Measurements from ENCODE around the gene KRTAP5-3.

DNA sequence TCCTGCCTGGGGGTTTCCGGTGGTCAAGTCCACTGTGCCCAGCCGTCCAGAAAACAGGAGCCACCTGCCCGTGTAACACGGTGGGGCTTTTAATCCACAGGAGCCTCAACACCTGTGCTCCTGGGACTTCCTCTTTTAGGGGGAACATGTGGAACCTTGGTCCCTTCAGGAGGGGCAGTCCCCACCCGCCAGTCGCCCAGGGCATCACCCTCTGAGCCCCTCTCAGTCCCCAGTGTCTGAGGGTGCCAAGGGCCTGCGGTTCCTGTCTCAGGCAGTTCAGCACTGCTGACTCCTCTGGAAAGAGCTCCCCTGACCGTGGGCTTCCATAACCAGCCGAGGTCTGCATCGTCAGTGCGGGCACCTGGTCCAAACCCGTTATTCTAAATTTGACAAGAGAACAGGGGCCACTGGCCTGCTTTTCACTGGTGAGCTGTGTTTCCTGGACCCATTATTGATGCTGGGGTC is 37.1 kb upstream of the KRTAP5-3 start:
- TF ChIP-seq ZNF586 (CRISPR knock-in tag; conservative IDR thresholded peaks at IDR 0.05) (no peak), ZC3H11A (IDR thresholded peaks at IDR 0.05; ENCODE audit: low read depth, low read length) (no peak), MYC (IDR thresholded peaks at IDR 0.05; ENCODE audit: low read depth, low read length) (no peak), MYC (CRISPR knock-in tag; IDR thresholded peaks at IDR 0.05; ENCODE audit: borderline replicate concordance, low read depth) (no peak), ZNF12 (CRISPR knock-in tag; IDR thresholded peaks at IDR 0.05) (no peak), E2F3 (CRISPR knock-in tag; IDR thresholded peaks at IDR 0.05) (no peak), POLR2AphosphoS2 (IDR thresholded peaks at IDR 0.05; ENCODE audit: low read length) (no peak), POLR2A (conservative IDR thresholded peaks at IDR 0.05) (no peak), PTRF (tag; IDR thresholded peaks at IDR 0.05) (no peak), RCOR1 (IDR thresholded peaks at IDR 0.05; ENCODE audit: borderline replicate concordance in 1 of 2, low read depth in 2 of 2, low read length in 2 of 2) (no peak), POLR3A (IDR thresholded peaks at IDR 0.05; ENCODE audit: borderline replicate concordance, extremely low read depth, insufficient read depth, insufficient read length) (no peak), TEAD4 (IDR thresholded peaks at IDR 0.05; ENCODE audit: low read length) (no peak), TEAD4 (CRISPR knock-in tag; IDR thresholded peaks at IDR 0.05; ENCODE audit: borderline replicate concordance) (no peak)
- TF ChIP-seq, protein P1, sequence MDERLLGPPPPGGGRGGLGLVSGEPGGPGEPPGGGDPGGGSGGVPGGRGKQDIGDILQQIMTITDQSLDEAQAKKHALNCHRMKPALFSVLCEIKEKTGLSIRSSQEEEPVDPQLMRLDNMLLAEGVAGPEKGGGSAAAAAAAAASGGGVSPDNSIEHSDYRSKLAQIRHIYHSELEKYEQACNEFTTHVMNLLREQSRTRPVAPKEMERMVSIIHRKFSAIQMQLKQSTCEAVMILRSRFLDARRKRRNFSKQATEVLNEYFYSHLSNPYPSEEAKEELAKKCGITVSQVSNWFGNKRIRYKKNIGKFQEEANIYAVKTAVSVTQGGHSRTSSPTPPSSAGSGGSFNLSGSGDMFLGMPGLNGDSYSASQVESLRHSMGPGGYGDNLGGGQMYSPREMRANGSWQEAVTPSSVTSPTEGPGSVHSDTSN (CRISPR knock-in tag; IDR thresholded peaks at IDR 0.05; ENCODE audit: low read depth) = no peak
- TF ChIP-seq, protein P1 (tag; conservative IDR thresholded peaks at IDR 0.05; ENCODE audit: low read depth) = no peak
- TF ChIP-seq, protein P2, sequence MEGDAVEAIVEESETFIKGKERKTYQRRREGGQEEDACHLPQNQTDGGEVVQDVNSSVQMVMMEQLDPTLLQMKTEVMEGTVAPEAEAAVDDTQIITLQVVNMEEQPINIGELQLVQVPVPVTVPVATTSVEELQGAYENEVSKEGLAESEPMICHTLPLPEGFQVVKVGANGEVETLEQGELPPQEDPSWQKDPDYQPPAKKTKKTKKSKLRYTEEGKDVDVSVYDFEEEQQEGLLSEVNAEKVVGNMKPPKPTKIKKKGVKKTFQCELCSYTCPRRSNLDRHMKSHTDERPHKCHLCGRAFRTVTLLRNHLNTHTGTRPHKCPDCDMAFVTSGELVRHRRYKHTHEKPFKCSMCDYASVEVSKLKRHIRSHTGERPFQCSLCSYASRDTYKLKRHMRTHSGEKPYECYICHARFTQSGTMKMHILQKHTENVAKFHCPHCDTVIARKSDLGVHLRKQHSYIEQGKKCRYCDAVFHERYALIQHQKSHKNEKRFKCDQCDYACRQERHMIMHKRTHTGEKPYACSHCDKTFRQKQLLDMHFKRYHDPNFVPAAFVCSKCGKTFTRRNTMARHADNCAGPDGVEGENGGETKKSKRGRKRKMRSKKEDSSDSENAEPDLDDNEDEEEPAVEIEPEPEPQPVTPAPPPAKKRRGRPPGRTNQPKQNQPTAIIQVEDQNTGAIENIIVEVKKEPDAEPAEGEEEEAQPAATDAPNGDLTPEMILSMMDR (IDR thresholded peaks at IDR 0.05 in 2 of 3, conservative IDR thresholded peaks at IDR 0.05 in 1 of 3; ENCODE audit: insufficient read depth in 2 of 3, low read depth in 1 of 3, low read length in 3 of 3) = no peak

Measured in K562 (cell line).